ENCODE measurements around the gene USP17L15. TPM values are rescaled to one million over a fixed set of nuclear protein-coding genes. Genes with fewer than 3 reads are reported as not detected.
"Not testable (repeated sequence)": the region's sequence is repeated elsewhere in the genome, so short reads cannot be mapped to it uniquely, and the experiment has no call there.

The USP17L15 gene
- total and polyA plus RNA-seq, 4 experiments from 2014 or later: not detected

GRCh38 chr4:9271719-9272118 is 37.5 kb downstream of the USP17L15 start:
- H3K36me3 Mint-ChIP-seq; H3K27ac Mint-ChIP-seq; H3K4me1 ChIP-seq (ENCODE audit: insufficient read depth, low read length); H3K4me3 ChIP-seq (ENCODE audit: low read length in 2 of 2); H3K27me3 ChIP-seq (ENCODE audit: insufficient read depth, low read length); POLR2A ChIA-PET (ENCODE audit: partially characterized antibody); H3K9me3 Mint-ChIP-seq; CTCF ChIA-PET (ENCODE audit: partially characterized antibody); H3K27me3 Mint-ChIP-seq; H3K4me3 Mint-ChIP-seq; H3K36me3 ChIP-seq (ENCODE audit: insufficient read depth, low read length); H3K9me3 ChIP-seq (ENCODE audit: control insufficient read depth in 1 of 2, low read length in 2 of 2); H3K4me1 Mint-ChIP-seq; intact Hi-C loops (cut with micrococcal nuclease); H3K27ac ChIP-seq (ENCODE audit: low read depth, low read length): not testable (repeated sequence)
- peak in 2 of 5 donors; percentile 6 to 41 for DNase-seq

Other genes starting within 250 kb of the USP17L15 start
- gene FAM90A26, start 64.0 kb upstream of the USP17L15 start, total RNA-seq: not detected
- gene FAM90A26, start 64.0 kb upstream of the USP17L15 start, polyA plus RNA-seq: not detected
- gene USP17L10, start 23.7 kb upstream of the USP17L15 start, total RNA-seq: not detected
- gene USP17L10, start 23.7 kb upstream of the USP17L15 start, polyA plus RNA-seq: not detected
- gene USP17L11, start 19.0 kb upstream of the USP17L15 start, total RNA-seq: not detected
- not detected for gene USP17L11, start 19.0 kb upstream of the USP17L15 start, polyA plus RNA-seq
- not detected for gene USP17L12, start 14.2 kb upstream of the USP17L15 start, total RNA-seq
- gene USP17L12, start 14.2 kb upstream of the USP17L15 start, polyA plus RNA-seq: not detected
- gene USP17L13, start 9.5 kb upstream of the USP17L15 start, total RNA-seq: not detected
- gene USP17L13, start 9.5 kb upstream of the USP17L15 start, polyA plus RNA-seq: not detected
- not detected for gene USP17L17, start 9.5 kb downstream of the USP17L15 start, total RNA-seq
- not detected for gene USP17L17, start 9.5 kb downstream of the USP17L15 start, polyA plus RNA-seq
- gene USP17L18, start 14.2 kb downstream of the USP17L15 start, total RNA-seq: not detected
- not detected for gene USP17L18, start 14.2 kb downstream of the USP17L15 start, polyA plus RNA-seq
- not detected for gene USP17L19, start 19.0 kb downstream of the USP17L15 start, total RNA-seq
- gene USP17L19, start 19.0 kb downstream of the USP17L15 start, polyA plus RNA-seq: not detected
- not detected for gene USP17L20, start 23.7 kb downstream of the USP17L15 start, total RNA-seq
- gene USP17L20, start 23.7 kb downstream of the USP17L15 start, polyA plus RNA-seq: not detected
- not detected for gene USP17L21, start 28.5 kb downstream of the USP17L15 start, total RNA-seq
- not detected for gene USP17L21, start 28.5 kb downstream of the USP17L15 start, polyA plus RNA-seq
- gene USP17L22, start 33.2 kb downstream of the USP17L15 start, total RNA-seq: not detected
- not detected for gene USP17L22, start 33.2 kb downstream of the USP17L15 start, polyA plus RNA-seq
- gene USP17L24, start 90.8 kb downstream of the USP17L15 start, total RNA-seq: not detected
- gene USP17L24, start 90.8 kb downstream of the USP17L15 start, polyA plus RNA-seq: not detected
- gene USP17L25, start 95.5 kb downstream of the USP17L15 start, total RNA-seq: not detected
- not detected for gene USP17L25, start 95.5 kb downstream of the USP17L15 start, polyA plus RNA-seq
- not detected for gene USP17L26, start 100.3 kb downstream of the USP17L15 start, total RNA-seq
- gene USP17L26, start 100.3 kb downstream of the USP17L15 start, polyA plus RNA-seq: not detected
- not detected for gene USP17L5, start 105.0 kb downstream of the USP17L15 start, total RNA-seq
- gene USP17L5, start 105.0 kb downstream of the USP17L15 start, polyA plus RNA-seq: not detected
- not detected for gene USP17L27, start 109.8 kb downstream of the USP17L15 start, total RNA-seq
- not detected for gene USP17L27, start 109.8 kb downstream of the USP17L15 start, polyA plus RNA-seq
- gene USP17L28, start 114.5 kb downstream of the USP17L15 start, total RNA-seq: not detected
- not detected for gene USP17L28, start 114.5 kb downstream of the USP17L15 start, polyA plus RNA-seq
- not detected for gene USP17L29, start 119.3 kb downstream of the USP17L15 start, total RNA-seq
- gene USP17L29, start 119.3 kb downstream of the USP17L15 start, polyA plus RNA-seq: not detected
- gene USP17L30, start 128.7 kb downstream of the USP17L15 start, total RNA-seq: not detected
- gene USP17L30, start 128.7 kb downstream of the USP17L15 start, polyA plus RNA-seq: not detected
- gene DEFB131A, start 210.0 kb downstream of the USP17L15 start, total RNA-seq: not detected
- gene DEFB131A, start 210.0 kb downstream of the USP17L15 start, polyA plus RNA-seq: not detected